Mucosa of descending colon (tissue), 3 donors: Measurements from ENCODE around the gene TIPRL. TPM values are rescaled to one million over a fixed set of nuclear protein-coding genes. Genes with fewer than 3 reads are reported as not detected.
A peak's percentile ranks its signal among the peaks of the same experiment; 100 is the strongest.

Source experiments
- ATAC-seq: fragments of 200-7000 bp; cut with Tn5 transposase; one replicate; pipeline ENCODE4 v1.9.1; 2020; ENCODE audit warnings: mild to moderate bottlenecking, moderate library complexity
- DNase-seq, 3 donors: peaks; one replicate each; pipeline ENCODE4 v3.0.0-alpha.2; 2020
- H3K36me3 ChIP-seq: fragments of 200-600 bp; one replicate; pipeline ENCODE4 v1.8.0; 2021; ENCODE audit warnings: low read depth, mild to moderate bottlenecking
- H3K4me1 ChIP-seq: fragments of 200-600 bp; one replicate; pipeline ENCODE4 v1.8.0; 2021; ENCODE audit warnings: low read depth, mild to moderate bottlenecking
- H3K4me3 ChIP-seq: fragments of 200-600 bp; one replicate; pipeline ENCODE4 v1.8.0; 2021; ENCODE audit warnings: mild to moderate bottlenecking
- H3K9me3 ChIP-seq: fragments of 200-600 bp; one replicate; pipeline ENCODE4 v1.8.0; 2021; ENCODE audit warnings: mild to moderate bottlenecking
- CTCF ChIP-seq: fragments of 200-600 bp; IDR thresholded peaks from one replicate; pipeline ENCODE4 v1.8.0; 2022; ENCODE audit warnings: antibody characterized with exemption, mild to moderate bottlenecking
- intact Hi-C, 2 donors: fragments of 100-400 bp; cut with DNase I in 1 of 2; cut with micrococcal nuclease in 1 of 2; formaldehyde crosslinking; loops; one replicate each; pipeline versions ENCODE4 v1.11.0 to v1.11.1; 2022; cut with DNase I, micrococcal nuclease
- total RNA-seq, 3 donors: library from RNA; stranded (reverse); fragmentation: NEBNext Ultra II Directional in 2 of 3; extraction: Animal tissue kit (Norgen Biotek cat#: 25700) in 2 of 3; gene quantifications; one replicate each; pipeline versions ENCODE4 v1.2.1 to v1.2.4, GENCODE V29; 2021 to 2023
- donor health status: DM: no; HTN: no; CAD: no; lungs with moderate emphysema.
- donor health status: DM: no; HTN: no; CAD: no.
- donor health status: DM: no; HTN: yes; CAD: no.

TIPRL gene
- total RNA-seq, 3 donors from 2014 or later = 30.1 to 37.4 (median 33.5) TPM

GRCh38 chr1:168224991-168225390, 46.2 kb downstream of the TIPRL start:
- no peak for ATAC-seq
- Histone ChIP-seq H3K4me3 (no peak overlapping the region), H3K4me1 (peaks cover 18% of the 10 kb centered on the region), H3K9me3 (no peaks in the 10 kb centered on the region), H3K36me3 (no peaks in the 10 kb centered on the region)
- no peak for DNase-seq
- intact Hi-C loops = no loop called here
- TF ChIP-seq CTCF = no peak

- no peak for TF ChIP-seq CTCF
- peaks cover 18% of the 10 kb centered on the region for H3K4me1 ChIP-seq
- peak; percentile 85 to 89 (median 89) for DNase-seq
- no peaks in the 10 kb centered on the region for H3K9me3 ChIP-seq
- intact Hi-C loops = no loop called here
- peak within 1 kb of the TSS; percentile 94 for H3K4me3 ChIP-seq
- no peaks in the 10 kb centered on the region for H3K36me3 ChIP-seq
- peak; percentile 99 for ATAC-seq
These were observed 46.9 kb downstream of the TIPRL start, which contains the start of gene SFT2D2 for GRCh38 chr1:168225476-168226190. Gene SFT2D2 (plus strand): TSS chr1:168226004. CDS start chr1:168226080, 76 bp downstream.

GRCh38 chr1:168227620-168228019, 48.9 kb downstream of the TIPRL start:
- no peak for TF ChIP-seq CTCF
- DNase-seq (no peak), ATAC-seq (no peak)
- Histone ChIP-seq H3K9me3 (no peaks in the 10 kb centered on the region), H3K36me3 (peaks cover 3% of the 10 kb centered on the region), H3K4me3 (no peak overlapping the region), H3K4me1 (peaks cover 18% of the 10 kb centered on the region)
- intact Hi-C loops = no loop called here

GRCh38 chr1:168229893-168230292, 51.1 kb downstream of the TIPRL start:
- Histone ChIP-seq H3K9me3 (no peaks in the 10 kb centered on the region), H3K4me3 (no peak overlapping the region), H3K36me3 (peaks cover 3% of the 10 kb centered on the region), H3K4me1 (peaks cover 18% of the 10 kb centered on the region)
- intact Hi-C loops = no loop called here
- DNase-seq = no peak
- ATAC-seq = no peak
- no peak for TF ChIP-seq CTCF

- no peaks in the 10 kb centered on the region for H3K9me3 ChIP-seq
- peaks cover 22% of the 10 kb centered on the region for H3K4me1 ChIP-seq
- intact Hi-C loops = no loop called here
- ATAC-seq (no peak), DNase-seq (no peak)
- H3K4me3 ChIP-seq = no peak overlapping the region
- TF ChIP-seq CTCF = no peak
- peaks cover 3% of the 10 kb centered on the region for H3K36me3 ChIP-seq
These were observed 51.9 kb downstream of the TIPRL start for GRCh38 chr1:168230709-168231108.
